Nephron progenitor cell (in vitro differentiated cells): ENCODE data around the gene F7.

Source experiments
- DNase-seq: peaks from one replicate; pipeline ENCODE4 v3.0.0; 2021
- H3K27ac Mint-ChIP-seq: 2 replicates; pipeline ENCODE4 v1.8.0; 2021; ENCODE audit warnings: mild to moderate bottlenecking, moderate library complexity, mixed read lengths
- H3K27me3 Mint-ChIP-seq: 2 replicates; pipeline ENCODE4 v1.8.0; 2021; ENCODE audit warnings: mild to moderate bottlenecking, low read depth, mixed read lengths; ENCODE audit not compliant: poor library complexity
- H3K36me3 Mint-ChIP-seq: 2 replicates; pipeline ENCODE4 v1.8.0; 2021; ENCODE audit warnings: low read depth, mixed read lengths
- H3K4me1 Mint-ChIP-seq: 2 replicates; pipeline ENCODE4 v1.8.0; 2021; ENCODE audit warnings: mixed read lengths
- H3K4me3 Mint-ChIP-seq: 2 replicates; pipeline ENCODE4 v1.8.0; 2021; ENCODE audit warnings: mild to moderate bottlenecking, moderate library complexity, mixed read lengths
- H3K9me3 Mint-ChIP-seq: 2 replicates; pipeline ENCODE4 v1.8.0; 2021; ENCODE audit warnings: mild to moderate bottlenecking, moderate library complexity, mixed read lengths
- TF ChIP-seq, protein P1 (sequence below): fragments of 200-600 bp; sonication (generic); IDR thresholded peaks from 2 replicates; pipeline ENCODE4 v1.5.0; 2021; ENCODE audit warnings: antibody characterized with exemption

The F7 gene

DNA sequence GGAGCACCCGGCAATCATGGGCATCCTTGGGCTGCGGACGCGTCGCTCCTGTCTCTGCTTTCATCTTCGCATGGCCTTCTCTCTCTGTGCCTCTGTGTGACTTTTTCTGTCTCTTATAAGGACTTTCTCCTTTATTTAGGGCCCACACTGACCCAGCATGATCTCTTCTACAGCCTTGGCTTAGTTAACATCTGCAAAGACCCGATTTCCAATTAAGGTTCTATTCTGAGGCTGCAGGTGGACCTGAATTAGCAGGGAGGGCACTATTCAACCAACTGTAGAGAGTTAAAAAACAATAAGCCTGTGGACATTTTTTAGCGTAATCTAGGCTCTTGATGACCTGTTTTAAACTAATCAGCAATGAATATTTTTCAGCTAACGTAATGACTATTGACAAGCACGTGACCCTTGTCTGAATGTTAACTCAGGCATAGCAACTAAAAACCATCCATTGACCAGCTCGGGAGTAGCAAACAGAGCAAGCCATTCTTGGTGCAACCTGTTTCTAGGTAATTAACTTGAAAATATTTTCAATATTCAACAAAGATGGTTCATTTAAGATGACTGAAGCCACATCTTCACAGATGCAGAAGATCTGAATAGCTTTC, 32.2 kb downstream of the F7 start:
- no peak for DNase-seq
- TF ChIP-seq, protein P1, sequence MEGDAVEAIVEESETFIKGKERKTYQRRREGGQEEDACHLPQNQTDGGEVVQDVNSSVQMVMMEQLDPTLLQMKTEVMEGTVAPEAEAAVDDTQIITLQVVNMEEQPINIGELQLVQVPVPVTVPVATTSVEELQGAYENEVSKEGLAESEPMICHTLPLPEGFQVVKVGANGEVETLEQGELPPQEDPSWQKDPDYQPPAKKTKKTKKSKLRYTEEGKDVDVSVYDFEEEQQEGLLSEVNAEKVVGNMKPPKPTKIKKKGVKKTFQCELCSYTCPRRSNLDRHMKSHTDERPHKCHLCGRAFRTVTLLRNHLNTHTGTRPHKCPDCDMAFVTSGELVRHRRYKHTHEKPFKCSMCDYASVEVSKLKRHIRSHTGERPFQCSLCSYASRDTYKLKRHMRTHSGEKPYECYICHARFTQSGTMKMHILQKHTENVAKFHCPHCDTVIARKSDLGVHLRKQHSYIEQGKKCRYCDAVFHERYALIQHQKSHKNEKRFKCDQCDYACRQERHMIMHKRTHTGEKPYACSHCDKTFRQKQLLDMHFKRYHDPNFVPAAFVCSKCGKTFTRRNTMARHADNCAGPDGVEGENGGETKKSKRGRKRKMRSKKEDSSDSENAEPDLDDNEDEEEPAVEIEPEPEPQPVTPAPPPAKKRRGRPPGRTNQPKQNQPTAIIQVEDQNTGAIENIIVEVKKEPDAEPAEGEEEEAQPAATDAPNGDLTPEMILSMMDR = no peak
- H3K9me3 Mint-ChIP-seq = peaks cover 6% of the 10 kb centered on the region

DNA sequence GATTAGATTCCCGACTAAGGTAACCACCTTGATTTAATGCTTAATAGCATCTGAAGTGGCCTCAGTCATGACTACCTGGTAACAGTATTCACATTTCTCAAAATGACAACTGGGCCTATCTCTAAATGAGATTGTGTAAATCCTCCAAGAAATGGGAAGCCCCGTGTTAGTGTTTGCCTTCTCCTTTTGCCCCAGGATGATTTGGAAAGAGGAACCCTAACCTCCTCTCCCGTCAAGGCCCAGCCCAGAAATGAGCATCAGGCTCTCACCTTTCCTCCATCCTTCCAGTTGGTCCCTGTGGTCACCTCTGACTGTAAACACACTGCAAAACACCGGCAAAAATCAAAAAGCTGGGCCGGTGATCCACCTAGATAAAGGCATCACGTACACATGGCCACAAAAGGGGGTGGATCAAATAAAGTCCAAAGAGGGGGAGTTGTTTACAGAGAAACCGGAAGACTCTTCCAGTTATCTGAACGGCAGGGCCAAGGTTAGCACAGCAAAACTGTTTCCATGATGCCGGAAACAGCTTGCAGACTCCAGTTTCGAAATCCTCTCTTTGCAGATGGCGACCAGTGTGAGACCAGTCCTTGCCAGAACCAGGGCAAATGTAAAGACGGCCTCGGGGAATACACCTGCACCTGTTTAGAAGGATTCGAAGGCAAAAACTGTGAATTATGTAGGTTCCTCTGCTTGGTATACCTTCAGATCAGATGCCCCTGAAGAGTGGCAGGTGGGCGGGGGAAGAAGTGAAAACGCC, 33.4 kb downstream of the F7 start:
- Mint-ChIP-seq H3K27ac (no peak overlapping the region), H3K36me3 (no peaks in the 10 kb centered on the region), H3K4me3 (no peak overlapping the region), H3K4me1 (peaks cover 11% of the 10 kb centered on the region), H3K27me3 (peaks cover 27% of the 10 kb centered on the region), H3K9me3 (peaks cover 5% of the 10 kb centered on the region)
- DNase-seq = no peak
- TF ChIP-seq, protein P1 = no peak

More for the DNA sequence above, 32.2 kb downstream of the F7 start:
- Mint-ChIP-seq H3K4me1 (peaks cover 11% of the 10 kb centered on the region), H3K36me3 (no peaks in the 10 kb centered on the region), H3K27me3 (peaks cover 27% of the 10 kb centered on the region), H3K4me3 (no peak overlapping the region), H3K27ac (no peak overlapping the region)

DNA sequence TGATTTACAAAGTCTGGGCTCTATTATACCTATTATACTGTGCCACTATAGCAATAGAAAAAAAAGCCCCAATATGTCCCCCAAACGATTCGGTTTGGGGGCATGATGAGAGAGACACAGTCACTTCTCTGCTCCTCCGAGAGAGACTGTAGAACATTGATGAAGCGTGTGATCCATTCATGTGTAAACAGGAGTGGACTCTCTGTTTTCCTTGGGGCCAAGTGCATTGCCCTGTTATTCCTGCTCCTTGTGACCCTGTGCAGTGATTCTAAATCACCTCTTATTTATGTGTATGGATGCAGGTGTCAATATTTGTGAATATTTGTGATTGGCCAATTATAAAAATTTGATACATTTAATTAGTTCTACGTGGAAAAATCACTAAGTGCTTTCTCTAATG, 34.0 kb downstream of the F7 start:
- no peak overlapping the region for H3K27ac Mint-ChIP-seq
- no peaks in the 10 kb centered on the region for H3K9me3 Mint-ChIP-seq
- H3K4me1 Mint-ChIP-seq = peaks cover 11% of the 10 kb centered on the region
- H3K36me3 Mint-ChIP-seq = no peaks in the 10 kb centered on the region
- no peak overlapping the region for H3K4me3 Mint-ChIP-seq
- TF ChIP-seq, protein P1 = no peak
- DNase-seq = no peak
- H3K27me3 Mint-ChIP-seq = peaks cover 27% of the 10 kb centered on the region

DNA sequence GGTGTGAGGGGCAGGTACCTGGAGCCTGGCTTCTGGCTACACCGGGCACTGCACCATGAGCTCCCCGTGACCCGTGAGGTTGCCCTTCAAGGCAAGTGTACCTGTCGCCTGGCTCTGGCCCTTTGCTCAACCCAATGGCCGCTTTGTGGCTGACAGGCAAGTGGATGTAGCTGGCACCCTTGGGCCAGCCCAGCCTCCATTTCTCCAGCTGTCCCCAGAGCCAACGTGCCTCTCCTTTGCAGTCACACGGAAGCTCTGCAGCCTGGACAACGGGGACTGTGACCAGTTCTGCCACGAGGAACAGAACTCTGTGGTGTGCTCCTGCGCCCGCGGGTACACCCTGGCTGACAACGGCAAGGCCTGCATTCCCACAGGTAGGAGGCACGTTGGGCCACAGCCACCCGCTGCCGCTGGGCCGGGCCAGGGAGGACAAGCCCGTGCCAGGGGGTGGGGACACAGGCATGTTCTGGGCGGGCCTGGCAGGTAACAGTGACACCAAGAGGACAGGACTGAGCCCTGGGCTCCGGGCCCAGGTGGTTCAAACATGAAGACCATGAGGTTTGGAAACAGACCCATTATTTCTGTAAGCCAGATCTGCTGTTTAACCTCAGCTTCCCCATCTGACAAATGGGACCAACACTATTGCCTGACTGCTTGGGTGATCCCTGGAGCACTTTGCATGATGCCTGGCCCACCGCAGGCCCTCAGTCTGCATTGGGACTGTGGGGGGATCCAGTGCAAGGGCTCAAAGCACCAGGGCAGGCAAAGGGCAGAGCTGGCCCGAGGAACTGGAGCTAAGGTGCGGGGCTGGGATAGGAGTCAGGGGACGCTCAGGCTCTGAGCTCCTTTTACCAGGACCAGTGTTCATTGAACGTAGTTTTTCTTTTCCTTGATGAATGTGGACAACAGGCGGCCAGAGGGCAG, 35.3 kb downstream of the F7 start:
- peaks cover 21% of the 10 kb centered on the region for H3K27me3 Mint-ChIP-seq
- no peaks in the 10 kb centered on the region for H3K36me3 Mint-ChIP-seq
- H3K27ac Mint-ChIP-seq = no peak overlapping the region
- peaks cover 11% of the 10 kb centered on the region for H3K4me1 Mint-ChIP-seq
- H3K9me3 Mint-ChIP-seq = no peaks in the 10 kb centered on the region
- TF ChIP-seq, protein P1 = no peak
- H3K4me3 Mint-ChIP-seq = no peak overlapping the region
- no peak for DNase-seq

DNA sequence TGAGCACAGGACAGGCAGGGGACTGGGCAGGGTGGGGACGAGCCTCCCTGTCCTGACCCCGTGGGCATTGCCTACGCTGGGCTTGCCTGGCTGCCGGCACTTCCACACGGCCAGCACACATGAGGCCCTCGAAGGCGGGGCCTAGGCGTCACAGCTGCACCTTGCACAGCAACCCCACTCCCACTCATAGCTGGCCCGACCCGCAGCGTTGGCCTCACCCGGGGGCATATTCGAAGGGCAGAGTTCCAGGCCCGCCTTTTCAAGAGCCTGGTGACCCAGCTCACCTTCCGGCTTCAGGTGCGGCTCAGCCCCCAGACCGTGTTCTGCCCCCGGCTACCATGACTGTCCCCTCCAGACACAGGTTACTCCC, 36.0 kb downstream of the F7 start:
- no peak for DNase-seq
- TF ChIP-seq, protein P1 = no peak
- no peak overlapping the region for H3K4me3 Mint-ChIP-seq
- no peaks in the 10 kb centered on the region for H3K36me3 Mint-ChIP-seq
- H3K27me3 Mint-ChIP-seq = peaks cover 25% of the 10 kb centered on the region
- H3K9me3 Mint-ChIP-seq = no peaks in the 10 kb centered on the region
- H3K27ac Mint-ChIP-seq = peak overlapping the region; percentile 42
- H3K4me1 Mint-ChIP-seq = peaks cover 11% of the 10 kb centered on the region
